A549 (cell line): ENCODE results near the gene TRABD2A. TPM values are rescaled to one million over a fixed set of nuclear protein-coding genes. Genes with fewer than 3 reads are reported as not detected.

Experiments used
- ATAC-seq, 2 experiments: fragments of 200-7000 bp in 1 of 2; fragments of >200 bp in 1 of 2; cut with Nextera tagmentation in 1 of 2; cut with Tn5 transposase in 1 of 2; 3 replicates each; pipeline versions ENCODE4 v1.8.0 to v1.9.1; 2018 to 2020; ENCODE audit warnings: mild to moderate bottlenecking in 1 of 2, moderate library complexity in 1 of 2
- CTCF ChIA-PET: fragments of 300-600 bp; sonication (Branson Sonifier 250); formaldehyde crosslinking; extraction: SDS; loops from one replicate; lab custom pipeline; 2021; ENCODE audit warnings: antibody characterized with exemption, inconsistent platforms; lab: Yijun Ruan, JAX
- POLR2A ChIA-PET: fragments of 350-600 bp; formaldehyde crosslinking; extraction: SDS; loops from one replicate; lab custom pipeline; 2021; ENCODE audit warnings: antibody characterized with exemption, inconsistent platforms; lab: Yijun Ruan, JAX
- DNase-seq, 2 experiments: peaks; one replicate each; pipeline versions ENCODE4 v3.0.0 to v3.0.0-alpha.2; 2011 to 2016; ENCODE audit warnings: low read depth in 1 of 2, low spot score in 1 of 2
- FAIRE-seq: peaks from 2 replicates; lab custom pipeline; 2011; peaks lifted over from hg19 to GRCh38; lab: Jason Lieb, UNC
- H3K27ac ChIP-seq, 2 experiments: fragments of >200 bp; sonication (Bioruptor Twin); formaldehyde crosslinking; 3 replicates each; pipeline ENCODE4 v1.5.1; 2016 to 2017
- H3K4me1 ChIP-seq: fragments of >200 bp; sonication (Bioruptor Twin); formaldehyde crosslinking; 3 replicates; pipeline ENCODE4 v1.6.1; 2016
- H3K4me2 ChIP-seq: fragments of >200 bp; sonication (Bioruptor Twin); formaldehyde crosslinking; 3 replicates; pipeline ENCODE4 v1.6.1; 2016
- H3K4me3 ChIP-seq: fragments of >200 bp; sonication (Bioruptor Twin); formaldehyde crosslinking; 3 replicates; pipeline ENCODE4 v1.5.1; 2016
- H3K9me3 ChIP-seq: fragments of >200 bp; sonication (Bioruptor Twin); formaldehyde crosslinking; 3 replicates; pipeline ENCODE4 v1.6.1; 2016
- CBX2 ChIP-seq: fragments of 200-600 bp; sonication (generic); IDR thresholded peaks from 2 replicates; pipeline ENCODE4 v1.6.1; 2016; ENCODE audit warnings: low read depth, mild to moderate bottlenecking, borderline replicate concordance
- CBX8 ChIP-seq: fragments of 200-600 bp; sonication (generic); IDR thresholded peaks from 2 replicates; pipeline ENCODE4 v1.6.1; 2016
- CHD2 ChIP-seq: fragments of 150-350 bp; IDR thresholded peaks from 2 replicates; pipeline ENCODE4 v1.6.1; 2014; ENCODE audit warnings: low read length; ENCODE audit not compliant: partially characterized antibody
- EHMT2 ChIP-seq: fragments of 200-600 bp; sonication (generic); IDR thresholded peaks from 2 replicates; pipeline ENCODE4 v1.6.1; 2016; ENCODE audit warnings: antibody characterized with exemption, low read depth, mild to moderate bottlenecking, moderate library complexity
- ESRRA ChIP-seq: fragments of 150-350 bp; IDR thresholded peaks from 2 replicates; pipeline ENCODE4 v1.6.1; 2014; ENCODE audit warnings: mild to moderate bottlenecking, low read length, borderline replicate concordance
- FOSB ChIP-seq: fragments of 250-450 bp; sonication (Bioruptor Pico); IDR thresholded peaks from 2 replicates; pipeline ENCODE4 v1.5.0; 2020; ENCODE audit warnings: mild to moderate bottlenecking, moderate library complexity
- FOSL2 ChIP-seq, 2 experiments: fragments of 450-650 bp in 1 of 2; fragments of >200 bp in 1 of 2; sonication (Bioruptor Twin) in 1 of 2; formaldehyde crosslinking; IDR thresholded peaks; 2 replicates each; pipeline versions ENCODE4 v1.5.0 to v1.6.1; 2016 to 2020; ENCODE audit warnings: mild to moderate bottlenecking in 1 of 2, moderate library complexity in 1 of 2
- FOXS1 ChIP-seq: fragments of 250-450 bp; sonication (Bioruptor Pico); IDR thresholded peaks from 2 replicates; pipeline ENCODE4 v1.5.0; 2020; ENCODE audit warnings: mild to moderate bottlenecking, moderate library complexity
- GATA3 ChIP-seq: IDR thresholded peaks from 2 replicates; pipeline ENCODE4 v1.6.1; 2012; ENCODE audit warnings: borderline replicate concordance
- HOXB13 ChIP-seq: fragments of 250-450 bp; sonication (Bioruptor Pico); IDR thresholded peaks from 2 replicates; pipeline ENCODE4 v1.5.0; 2020; ENCODE audit warnings: low read depth, mild to moderate bottlenecking, moderate library complexity
- JUN ChIP-seq, 2 experiments: fragments of >200 bp; sonication (Bioruptor Twin); formaldehyde crosslinking; IDR thresholded peaks; 2 replicates in 1 of 2; 3 replicates in 1 of 2; pipeline ENCODE4 v1.6.1; 2016 to 2017
- KDM5A ChIP-seq: fragments of 200-600 bp; sonication (generic); IDR thresholded peaks from 2 replicates; pipeline ENCODE4 v1.6.1; 2016; ENCODE audit warnings: antibody characterized with exemption, mild to moderate bottlenecking
- MAFK ChIP-seq: fragments of 450-650 bp; IDR thresholded peaks from 2 replicates; pipeline ENCODE4 v1.6.1; 2014; ENCODE audit not compliant: partially characterized antibody
- MAZ ChIP-seq: fragments of 150-350 bp; IDR thresholded peaks from 2 replicates; pipeline ENCODE4 v1.6.1; 2014; ENCODE audit warnings: antibody characterized with exemption, low read depth, low read length, borderline replicate concordance
- RCOR1 ChIP-seq: fragments of 150-350 bp; IDR thresholded peaks from 2 replicates; pipeline ENCODE4 v1.6.1; 2014; ENCODE audit warnings: antibody characterized with exemption, low read length, low read depth
- RNF2 ChIP-seq: fragments of 200-600 bp; sonication (generic); IDR thresholded peaks from 2 replicates; pipeline ENCODE4 v1.6.1; 2016; ENCODE audit warnings: low read depth, mild to moderate bottlenecking, antibody characterized with exemption, moderate library complexity, borderline replicate concordance
- TFCP2L1 ChIP-seq: fragments of 250-450 bp; sonication (Bioruptor Pico); IDR thresholded peaks from 2 replicates; pipeline ENCODE4 v1.5.0; 2021; ENCODE audit warnings: mild to moderate bottlenecking
- TP53 ChIP-seq: fragments of 250-450 bp; sonication (Bioruptor Pico); IDR thresholded peaks from 2 replicates; pipeline ENCODE4 v1.5.0; 2021; ENCODE audit warnings: mild to moderate bottlenecking, moderate library complexity
- ZC3H11A ChIP-seq: fragments of 450-650 bp; IDR thresholded peaks from 2 replicates; pipeline ENCODE4 v1.6.1; 2014; ENCODE audit warnings: antibody characterized with exemption, mild to moderate bottlenecking
- ZSCAN20 ChIP-seq: fragments of 250-450 bp; sonication (Bioruptor Pico); IDR thresholded peaks from 2 replicates; pipeline ENCODE4 v1.8.0; 2022; ENCODE audit warnings: mild to moderate bottlenecking, moderate library complexity
- WGBS: methylation state at CpG from one replicate; pipeline ENCODE4 v1.1.6; 2017; ENCODE audit errors: missing lambda C conversion rate; 5-methylcytosine and 5-hydroxymethylcytosine counted together
- polyA plus RNA-seq, 4 experiments: library from polyadenylated mRNA; depleted of rRNA in 3 of 4; stranded (reverse); fragments of >200 nt; fragmentation: RNase III in 1 of 4; extraction: RNeasy Plus Mini Kit Qiagen cat#74134 plus additional on column Dnase treatment in 1 of 4; gene quantifications; 2 replicates in 3 of 4; 3 replicates in 1 of 4; pipeline ENCODE4 v1.2.3, GENCODE V29; 2011 to 2017
- TF ChIP-seq, protein P1 (sequence below): fragments of 200-600 bp; sonication (generic); IDR thresholded peaks from 2 replicates; pipeline ENCODE4 v1.6.1; 2016; ENCODE audit warnings: antibody characterized with exemption, mild to moderate bottlenecking, moderate library complexity
- TF ChIP-seq, protein P2 (sequence below): IDR thresholded peaks from 2 replicates; pipeline ENCODE4 v1.6.1; 2012; ENCODE audit warnings: low read depth, borderline replicate concordance
- TF ChIP-seq, protein P3 (sequence below): fragments of 150-350 bp; IDR thresholded peaks from 2 replicates; pipeline ENCODE4 v1.6.1; 2014; ENCODE audit warnings: low read depth, mild to moderate bottlenecking, low read length

TRABD2A gene
- polyA plus RNA-seq, 2 of the 4 experiments (the other 2 are of a cell fraction) = 6.1 to 7.1 TPM

DNA sequence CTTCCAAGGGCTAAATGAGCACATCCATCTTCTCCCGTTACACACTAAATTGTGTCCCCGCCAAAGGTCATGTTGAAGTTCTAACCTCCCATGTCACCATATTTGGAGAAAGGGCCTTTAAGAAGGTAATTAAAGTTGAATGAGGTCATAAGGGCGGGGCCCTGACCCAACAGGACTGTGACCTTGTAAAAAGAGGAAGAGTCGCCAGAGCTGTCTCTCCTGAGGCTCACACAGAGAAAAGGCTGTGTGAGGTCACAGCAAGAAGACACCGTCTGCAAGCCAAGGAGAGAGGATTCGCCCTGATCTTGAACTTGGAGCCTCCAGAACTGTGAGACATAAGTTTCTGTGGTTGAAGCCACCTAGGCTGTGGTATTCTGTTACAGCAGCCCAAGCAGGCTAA is 24.1 kb downstream of the TRABD2A start:
- Histone ChIP-seq H3K27ac (no peak overlapping the region), H3K4me1 (no peaks in the 10 kb centered on the region), H3K4me3 (no peak overlapping the region), H3K4me2 (no peak overlapping the region), H3K9me3 (no peaks in the 10 kb centered on the region)
- WGBS = 72% methylated on average over 6 of the region's 6 CpGs
- TF ChIP-seq, protein P1, sequence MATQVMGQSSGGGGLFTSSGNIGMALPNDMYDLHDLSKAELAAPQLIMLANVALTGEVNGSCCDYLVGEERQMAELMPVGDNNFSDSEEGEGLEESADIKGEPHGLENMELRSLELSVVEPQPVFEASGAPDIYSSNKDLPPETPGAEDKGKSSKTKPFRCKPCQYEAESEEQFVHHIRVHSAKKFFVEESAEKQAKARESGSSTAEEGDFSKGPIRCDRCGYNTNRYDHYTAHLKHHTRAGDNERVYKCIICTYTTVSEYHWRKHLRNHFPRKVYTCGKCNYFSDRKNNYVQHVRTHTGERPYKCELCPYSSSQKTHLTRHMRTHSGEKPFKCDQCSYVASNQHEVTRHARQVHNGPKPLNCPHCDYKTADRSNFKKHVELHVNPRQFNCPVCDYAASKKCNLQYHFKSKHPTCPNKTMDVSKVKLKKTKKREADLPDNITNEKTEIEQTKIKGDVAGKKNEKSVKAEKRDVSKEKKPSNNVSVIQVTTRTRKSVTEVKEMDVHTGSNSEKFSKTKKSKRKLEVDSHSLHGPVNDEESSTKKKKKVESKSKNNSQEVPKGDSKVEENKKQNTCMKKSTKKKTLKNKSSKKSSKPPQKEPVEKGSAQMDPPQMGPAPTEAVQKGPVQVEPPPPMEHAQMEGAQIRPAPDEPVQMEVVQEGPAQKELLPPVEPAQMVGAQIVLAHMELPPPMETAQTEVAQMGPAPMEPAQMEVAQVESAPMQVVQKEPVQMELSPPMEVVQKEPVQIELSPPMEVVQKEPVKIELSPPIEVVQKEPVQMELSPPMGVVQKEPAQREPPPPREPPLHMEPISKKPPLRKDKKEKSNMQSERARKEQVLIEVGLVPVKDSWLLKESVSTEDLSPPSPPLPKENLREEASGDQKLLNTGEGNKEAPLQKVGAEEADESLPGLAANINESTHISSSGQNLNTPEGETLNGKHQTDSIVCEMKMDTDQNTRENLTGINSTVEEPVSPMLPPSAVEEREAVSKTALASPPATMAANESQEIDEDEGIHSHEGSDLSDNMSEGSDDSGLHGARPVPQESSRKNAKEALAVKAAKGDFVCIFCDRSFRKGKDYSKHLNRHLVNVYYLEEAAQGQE = no peak
- no peak for TF ChIP-seq ZSCAN20 (CRISPR knock-in tag)
- no peak for TF ChIP-seq RNF2
- TF ChIP-seq MAFK = no peak
- no peak for TF ChIP-seq RCOR1
- TF ChIP-seq CHD2 = no peak
- TF ChIP-seq FOXS1 (CRISPR knock-in tag) = no peak
- ChIA-PET CTCF (interaction anchor here (1.6 to 1.7 kb wide), 2 partner anchors 26 to 204 kb away, joined by 3 to 5 read pairs; no protein-coding TSS in a partner anchor), POLR2A (no interaction called here)
- ATAC-seq (no peak), DNase-seq (no peak), FAIRE-seq (no peak)

DNA sequence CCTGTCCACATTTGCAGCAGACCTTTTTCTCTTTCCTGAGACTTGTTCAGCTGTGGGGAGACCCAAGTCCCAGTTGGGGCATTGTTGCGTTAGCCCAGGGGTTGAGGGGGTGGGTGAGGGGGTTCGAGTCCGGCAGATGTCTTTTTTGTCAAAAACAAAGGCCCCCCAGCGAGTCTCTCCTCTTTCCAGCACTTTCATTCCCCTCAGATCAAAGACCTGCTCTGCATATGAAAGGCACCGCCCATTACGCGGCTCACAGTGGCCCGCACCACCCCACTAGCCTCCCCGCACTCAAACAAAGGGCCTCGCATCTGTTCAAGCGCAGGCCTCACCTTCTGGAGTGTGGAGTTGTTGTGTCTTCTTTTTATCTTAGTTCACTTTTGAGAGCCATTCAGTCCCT is 25.2 kb downstream of the TRABD2A start:
- H3K4me1 ChIP-seq = no peaks in the 10 kb centered on the region
- ChIA-PET CTCF (no interaction called here), POLR2A (no interaction called here)
- TF ChIP-seq, protein P2, sequence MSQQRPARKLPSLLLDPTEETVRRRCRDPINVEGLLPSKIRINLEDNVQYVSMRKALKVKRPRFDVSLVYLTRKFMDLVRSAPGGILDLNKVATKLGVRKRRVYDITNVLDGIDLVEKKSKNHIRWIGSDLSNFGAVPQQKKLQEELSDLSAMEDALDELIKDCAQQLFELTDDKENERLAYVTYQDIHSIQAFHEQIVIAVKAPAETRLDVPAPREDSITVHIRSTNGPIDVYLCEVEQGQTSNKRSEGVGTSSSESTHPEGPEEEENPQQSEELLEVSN = no peak
- TF ChIP-seq CBX8 = no peak
- no peak for TF ChIP-seq ESRRA
- TF ChIP-seq FOSB (CRISPR knock-in tag) = no peak
- ATAC-seq (no peak), DNase-seq (no peak), FAIRE-seq (no peak)
- H3K9me3 ChIP-seq = no peaks in the 10 kb centered on the region
- H3K27ac ChIP-seq = no peak overlapping the region
- WGBS = 66% methylated on average over 11 of the region's 11 CpGs
- H3K4me2 ChIP-seq = no peak overlapping the region
- H3K4me3 ChIP-seq = no peak overlapping the region

DNA sequence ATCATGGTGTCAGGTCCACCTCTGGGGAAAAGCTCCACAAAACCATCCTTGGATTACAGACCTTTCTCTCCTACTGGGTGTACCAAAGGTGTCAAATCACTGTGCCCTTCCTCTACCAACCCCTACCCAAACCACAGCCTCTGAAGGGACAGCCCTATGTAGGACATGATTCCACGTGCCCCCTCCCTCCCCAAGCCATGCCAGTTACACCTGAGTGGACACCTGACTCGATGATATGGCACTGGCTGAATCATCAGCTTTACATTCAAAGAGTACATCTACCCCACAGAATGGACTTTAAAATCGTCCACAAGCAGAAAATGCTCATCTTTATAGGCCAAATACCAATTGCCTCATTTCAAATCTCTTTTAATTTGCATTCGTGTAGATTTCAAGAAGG is 26.0 kb downstream of the TRABD2A start:
- no peak overlapping the region for H3K27ac ChIP-seq
- TF ChIP-seq, protein P3, sequence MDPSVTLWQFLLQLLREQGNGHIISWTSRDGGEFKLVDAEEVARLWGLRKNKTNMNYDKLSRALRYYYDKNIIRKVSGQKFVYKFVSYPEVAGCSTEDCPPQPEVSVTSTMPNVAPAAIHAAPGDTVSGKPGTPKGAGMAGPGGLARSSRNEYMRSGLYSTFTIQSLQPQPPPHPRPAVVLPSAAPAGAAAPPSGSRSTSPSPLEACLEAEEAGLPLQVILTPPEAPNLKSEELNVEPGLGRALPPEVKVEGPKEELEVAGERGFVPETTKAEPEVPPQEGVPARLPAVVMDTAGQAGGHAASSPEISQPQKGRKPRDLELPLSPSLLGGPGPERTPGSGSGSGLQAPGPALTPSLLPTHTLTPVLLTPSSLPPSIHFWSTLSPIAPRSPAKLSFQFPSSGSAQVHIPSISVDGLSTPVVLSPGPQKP = no peak
- TF ChIP-seq MAFK (no peak), CBX2 (no peak), JUN (IDR thresholded peaks at IDR 0.05) (no peak), KDM5A (no peak), TP53 (CRISPR knock-in tag) (no peak), HOXB13 (CRISPR knock-in tag) (no peak), ZC3H11A (no peak), FOSL2 (IDR thresholded peaks at IDR 0.05) (no peak), FOSL2 (CRISPR knock-in tag; IDR thresholded peaks at IDR 0.05) (no peak), EHMT2 (no peak), TFCP2L1 (CRISPR knock-in tag) (no peak), MAZ (no peak), GATA3 (no peak)
- TF ChIP-seq, all 56 proteins: peak for 0
- ChIA-PET POLR2A (no interaction called here), CTCF (interaction anchor here (0.7 kb wide), 1 partner anchor 30 kb away, joined by 3 read pairs; no protein-coding TSS in a partner anchor)
- 13% methylated on average over 4 of the region's 4 CpGs for WGBS
- no peak for ATAC-seq
- no peak for FAIRE-seq
- Histone ChIP-seq H3K4me2 (no peak overlapping the region), H3K9me3 (no peaks in the 10 kb centered on the region), H3K4me1 (no peaks in the 10 kb centered on the region), H3K4me3 (no peak overlapping the region)
- no peak for DNase-seq
